K562 (cell line): Measurements from ENCODE around the gene VPS18. TPM values are rescaled to one million over a fixed set of nuclear protein-coding genes. Genes with fewer than 3 reads are reported as not detected.

Experiments
- CBX8 ChIP-seq: fragments of 200-600 bp; sonication (generic); IDR thresholded peaks from 2 replicates; pipeline ENCODE4 v1.6.1; 2012; ENCODE audit warnings: borderline replicate concordance, mixed run types, low read depth, mild to moderate bottlenecking, moderate library complexity, mixed read lengths, low read length, control low read depth, inconsistent platforms; ENCODE audit not compliant: poor library complexity, severe bottlenecking; ENCODE audit errors: extremely low read depth
- GABPA ChIP-seq: fragments of 200-800 bp; sonication (Bioruptor generic); conservative IDR thresholded peaks from 2 replicates; pipeline ENCODE4 v1.6.1; 2016; ENCODE audit warnings: low read depth, missing genetic modification characterization, missing compliant biosample characterization
- HDAC1 ChIP-seq, 2 experiments: fragments of 450-650 bp; IDR thresholded peaks; 2 replicates each; pipeline ENCODE4 v1.6.1; 2016 to 2017; ENCODE audit warnings: inconsistent platforms in 1 of 2, mild to moderate bottlenecking in 1 of 2, moderate library complexity in 1 of 2
- HDAC8 ChIP-seq: fragments of 450-650 bp; IDR thresholded peaks from 2 replicates; pipeline ENCODE4 v1.6.1; 2016; ENCODE audit warnings: mild to moderate bottlenecking, missing genetic modification characterization, moderate library complexity, missing compliant biosample characterization
- HNRNPL ChIP-seq: fragments of 200-400 bp; formaldehyde crosslinking; IDR thresholded peaks from 2 replicates; pipeline ENCODE4 v1.6.1; 2017; ENCODE audit warnings: low read depth, mild to moderate bottlenecking, low read length
- ID3 ChIP-seq, 2 experiments: fragments of 250-450 bp in 1 of 2; fragments of 450-650 bp in 1 of 2; sonication (Bioruptor Pico) in 1 of 2; IDR thresholded peaks; 2 replicates each; pipeline versions ENCODE4 v1.6.1 to v1.8.0; 2016 to 2021; ENCODE audit warnings: mild to moderate bottlenecking in 2 of 2, moderate library complexity in 2 of 2, missing compliant biosample characterization in 1 of 2, missing genetic modification characterization in 1 of 2
- MNT ChIP-seq, 2 experiments: fragments of 450-650 bp; conservative IDR thresholded peaks; 2 replicates each; pipeline ENCODE4 v1.6.1; 2017; ENCODE audit warnings: mild to moderate bottlenecking in 2 of 2, moderate library complexity in 2 of 2
- MTA2 ChIP-seq: fragments of 450-650 bp; IDR thresholded peaks from 2 replicates; pipeline ENCODE4 v1.6.1; 2016; ENCODE audit warnings: low read depth
- MXI1 ChIP-seq: IDR thresholded peaks from 2 replicates; pipeline ENCODE4 v1.6.1; 2011; ENCODE audit warnings: low read depth, mild to moderate bottlenecking, improper control_type of control experiment, low read length
- NCOA2 ChIP-seq, 2 experiments: fragments of 450-650 bp; IDR thresholded peaks; 2 replicates each; pipeline ENCODE4 v1.6.1; 2018; ENCODE audit warnings: mild to moderate bottlenecking in 2 of 2, moderate library complexity in 1 of 2; ENCODE audit not compliant: partially characterized antibody in 2 of 2
- NR1H2 ChIP-seq: sonication (generic); formaldehyde crosslinking; IDR thresholded peaks from 2 replicates; pipeline ENCODE4 v1.4.0; 2020; ENCODE audit warnings: mild to moderate bottlenecking, missing genetic modification reagents
- PTBP1 ChIP-seq: fragments of 200-400 bp; formaldehyde crosslinking; IDR thresholded peaks from 2 replicates; pipeline ENCODE4 v1.6.1; 2017; ENCODE audit warnings: low read depth, low read length
- RBM14 ChIP-seq: fragments of 200-400 bp; formaldehyde crosslinking; IDR thresholded peaks from 2 replicates; pipeline ENCODE4 v1.6.1; 2018; ENCODE audit warnings: low read depth, mild to moderate bottlenecking, low read length, moderate library complexity, borderline replicate concordance; ENCODE audit not compliant: insufficient read depth
- SOX6 ChIP-seq: fragments of 450-650 bp; IDR thresholded peaks from 2 replicates; pipeline ENCODE4 v1.6.1; 2014; ENCODE audit warnings: mild to moderate bottlenecking
- THRAP3 ChIP-seq: fragments of 450-650 bp; IDR thresholded peaks from 2 replicates; pipeline ENCODE4 v1.6.1; 2016; ENCODE audit warnings: mild to moderate bottlenecking, inconsistent platforms, borderline replicate concordance
- USF1 ChIP-seq: sonication (generic); formaldehyde crosslinking; IDR thresholded peaks from 2 replicates; pipeline ENCODE4 v1.9.0; 2022; ENCODE audit warnings: mild to moderate bottlenecking, missing genetic modification reagents
- VEZF1 ChIP-seq: fragments of 200-800 bp; sonication (Bioruptor generic); IDR thresholded peaks from 2 replicates; pipeline ENCODE4 v1.6.1; 2017; ENCODE audit warnings: missing genetic modification characterization, missing compliant biosample characterization
- ZFP1 ChIP-seq: fragments of 450-650 bp; formaldehyde crosslinking; IDR thresholded peaks from 2 replicates; pipeline ENCODE4 v1.4.0; 2020; ENCODE audit warnings: mild to moderate bottlenecking, mixed read lengths
- ZNF354B ChIP-seq: fragments of 250-450 bp; sonication (Bioruptor Pico); IDR thresholded peaks from 2 replicates; pipeline ENCODE4 v1.4.0; 2020
- ZNF778 ChIP-seq: fragments of 450-650 bp; formaldehyde crosslinking; IDR thresholded peaks from 2 replicates; pipeline ENCODE4 v1.4.0; 2020; ENCODE audit warnings: mild to moderate bottlenecking, moderate library complexity
- polyA plus RNA-seq, 8 experiments: library from polyadenylated mRNA; depleted of rRNA in 4 of 8; stranded (reverse) in 5 of 8; unstranded in 3 of 8; fragments of >200 nt; fragmentation: Nextera tagmentation in 2 of 8; fragmentation: Illumina TruSeq in 1 of 8; extraction: Ambion mirVana in 2 of 8; extraction: Trizol in 1 of 8; gene quantifications; 2 replicates each; pipeline versions ENCODE4 v1.2.1 to v1.2.3, GENCODE V29; 2011 to 2014; ENCODE audit warnings: inconsistent platforms in 1 of 8, missing spikeins in 1 of 8
- total RNA-seq, 7 experiments: library from RNA; depleted of rRNA in 6 of 7; stranded (reverse); fragments of >200 nt in 6 of 7; fragmentation: Illumina TruSeq in 2 of 7; extraction: Trizol in 2 of 7; gene quantifications; 2 replicates each; pipeline versions ENCODE4 v1.2.1 to v1.2.3, GENCODE V29; 2011 to 2021; ENCODE audit warnings: low replicate concordance in 1 of 7
- TF ChIP-seq, protein P1 (sequence below): IDR thresholded peaks from 2 replicates; pipeline ENCODE4 v1.6.1; 2016; ENCODE audit warnings: missing genetic modification characterization, missing compliant biosample characterization

The VPS18 gene
- total and polyA plus RNA-seq, 9 of the 15 experiments (the other 6 are each of a cell fraction or from before 2014, with no cell fraction given) = 0.73 to 19.9 (median 8.5) TPM

DNA sequence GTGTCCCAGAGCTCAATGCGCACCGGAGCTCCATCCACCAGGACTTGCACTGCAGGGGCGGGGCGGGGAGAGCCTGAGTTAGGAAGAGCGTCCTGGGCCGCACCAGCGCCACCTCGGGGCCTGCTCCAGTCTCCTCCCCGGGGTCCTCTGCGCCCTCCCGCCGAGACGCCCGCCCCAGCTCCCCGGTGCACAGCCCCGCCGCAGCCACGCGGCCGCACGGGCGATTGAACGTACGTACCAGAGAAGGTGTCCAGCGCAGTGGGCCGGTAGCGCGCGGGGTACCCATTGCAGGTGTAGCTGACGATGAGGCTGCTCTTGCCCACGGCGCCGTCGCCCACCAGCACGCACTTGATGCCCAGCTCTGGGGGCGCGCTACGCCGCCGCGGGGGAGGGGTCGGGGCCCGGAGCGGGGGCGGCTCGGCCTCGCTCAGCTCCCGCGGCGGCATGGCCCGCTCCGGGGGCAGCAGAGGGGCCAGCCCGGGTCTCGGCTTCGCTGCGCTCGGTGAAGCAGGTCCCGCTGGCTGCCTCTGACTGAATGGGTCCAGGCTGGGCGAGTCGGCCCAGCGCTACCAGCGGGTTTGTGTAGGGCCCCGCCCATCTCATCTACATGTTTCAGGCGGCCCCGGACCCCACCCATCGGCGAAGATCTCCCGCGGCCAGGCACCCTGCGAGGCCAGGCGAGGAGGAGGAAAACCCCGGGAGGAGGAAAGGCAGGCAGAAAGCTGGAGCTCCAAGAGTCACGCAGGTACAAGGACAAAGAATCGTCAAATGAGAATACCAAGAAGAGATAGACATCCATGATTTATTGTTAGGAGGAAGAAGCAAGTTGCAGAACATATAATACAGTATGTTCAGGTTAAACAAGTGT is 20.3 kb upstream of the VPS18 start, which contains the start of gene RHOV (continued):
- TF ChIP-seq USF1 (CRISPR knock-in tag) = no peak
- peak; percentile 53 for TF ChIP-seq VEZF1
- no peak for TF ChIP-seq GABPA (tag)
- TF ChIP-seq RBM14 = 0 out of 2 replicates have a peak, but pooled peaks have one; percentile 41
- TF ChIP-seq MNT (conservative IDR thresholded peaks at IDR 0.05) = peak in 1 of 2 experiments; percentile 70; a peak in 2 of 4 replicates
- no peak for TF ChIP-seq ID3 (CRISPR knock-in tag; IDR thresholded peaks at IDR 0.05)
- TF ChIP-seq ID3 (tag; IDR thresholded peaks at IDR 0.05) = no peak
- TF ChIP-seq THRAP3 = no peak
- TF ChIP-seq HDAC8 = no peak
- no peak for TF ChIP-seq ZNF778
- TF ChIP-seq NCOA2 (IDR thresholded peaks at IDR 0.05; ENCODE audit: partially characterized antibody in 2 of 2) = no peak
- 0 out of 4 replicates have a peak, but pooled peaks of 1 of the 2 experiments have one; percentile 13 for TF ChIP-seq HDAC1 (IDR thresholded peaks at IDR 0.05)
- no peak for TF ChIP-seq ZFP1 (CRISPR knock-in tag)
- peak; percentile 37; the same call in 1 of the 2 replicates for TF ChIP-seq SOX6
- TF ChIP-seq NR1H2 = no peak
- no peak for TF ChIP-seq MXI1
- no peak for TF ChIP-seq MTA2
- TF ChIP-seq PTBP1 = no peak
- TF ChIP-seq ZNF354B (CRISPR knock-in tag) = no peak
- TF ChIP-seq HNRNPL = peak; percentile 74; the same call in 1 of the 2 replicates
- TF ChIP-seq, protein P1, sequence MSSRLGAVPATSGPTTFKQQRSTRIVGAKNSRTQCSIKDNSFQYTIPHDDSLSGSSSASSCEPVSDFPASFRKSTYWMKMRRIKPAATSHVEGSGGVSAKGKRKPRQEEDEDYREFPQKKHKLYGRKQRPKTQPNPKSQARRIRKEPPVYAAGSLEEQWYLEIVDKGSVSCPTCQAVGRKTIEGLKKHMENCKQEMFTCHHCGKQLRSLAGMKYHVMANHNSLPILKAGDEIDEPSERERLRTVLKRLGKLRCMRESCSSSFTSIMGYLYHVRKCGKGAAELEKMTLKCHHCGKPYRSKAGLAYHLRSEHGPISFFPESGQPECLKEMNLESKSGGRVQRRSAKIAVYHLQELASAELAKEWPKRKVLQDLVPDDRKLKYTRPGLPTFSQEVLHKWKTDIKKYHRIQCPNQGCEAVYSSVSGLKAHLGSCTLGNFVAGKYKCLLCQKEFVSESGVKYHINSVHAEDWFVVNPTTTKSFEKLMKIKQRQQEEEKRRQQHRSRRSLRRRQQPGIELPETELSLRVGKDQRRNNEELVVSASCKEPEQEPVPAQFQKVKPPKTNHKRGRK = no peak
- no peak for TF ChIP-seq CBX8
